ENCODE data around the gene LIPC.
A peak's percentile ranks its signal among the peaks of the same experiment; 100 is the strongest.

DNA sequence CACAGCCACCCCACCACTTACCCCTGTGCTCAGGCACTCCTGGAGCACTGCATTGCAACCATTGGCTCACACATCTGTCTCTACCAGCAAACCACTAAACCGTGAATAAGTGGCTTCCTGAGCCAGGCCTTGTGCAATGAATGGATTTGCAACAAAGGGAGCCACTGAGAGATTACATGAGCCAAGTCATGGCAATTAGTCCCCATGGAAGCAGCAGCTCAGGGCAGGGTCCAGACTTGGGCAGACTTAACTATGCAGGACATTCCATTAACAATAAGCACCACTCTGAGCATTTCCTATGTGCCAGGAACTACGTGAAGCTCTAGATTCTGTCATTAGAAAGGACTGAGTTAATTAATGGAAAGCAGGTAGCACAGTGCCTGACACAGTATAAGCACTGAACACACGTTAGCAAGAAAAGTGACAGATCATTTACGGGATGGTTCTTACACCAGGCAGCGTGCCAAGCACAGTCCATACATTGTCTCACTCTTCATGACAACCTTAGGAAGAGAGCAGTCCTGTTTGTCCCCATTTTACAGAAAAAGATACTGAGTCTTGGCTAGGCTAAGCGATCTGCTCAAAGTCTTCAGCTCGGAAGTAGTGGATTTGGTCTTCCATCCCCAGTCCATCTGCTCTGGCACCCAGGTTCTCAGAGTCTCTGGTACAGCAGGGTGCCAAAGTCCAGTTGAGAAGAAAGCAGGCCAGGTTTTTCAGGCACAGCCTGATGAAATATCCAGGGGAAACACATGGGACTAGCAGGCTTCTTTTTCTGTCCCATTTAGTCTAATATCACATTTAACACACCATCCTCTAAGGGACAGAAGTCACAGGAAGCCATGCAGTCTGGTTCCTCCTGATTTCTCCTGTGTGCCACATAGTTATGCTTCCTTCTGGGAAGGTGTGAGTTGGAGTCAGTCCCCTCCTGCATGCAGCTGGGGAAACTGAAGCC lies 44.1 kb downstream of the LIPC start:
- TF ChIP-seq, protein P1, sequence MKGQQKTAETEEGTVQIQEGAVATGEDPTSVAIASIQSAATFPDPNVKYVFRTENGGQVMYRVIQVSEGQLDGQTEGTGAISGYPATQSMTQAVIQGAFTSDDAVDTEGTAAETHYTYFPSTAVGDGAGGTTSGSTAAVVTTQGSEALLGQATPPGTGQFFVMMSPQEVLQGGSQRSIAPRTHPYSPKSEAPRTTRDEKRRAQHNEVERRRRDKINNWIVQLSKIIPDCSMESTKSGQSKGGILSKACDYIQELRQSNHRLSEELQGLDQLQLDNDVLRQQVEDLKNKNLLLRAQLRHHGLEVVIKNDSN (IDR thresholded peaks at IDR 0.05), result no peak
- TF ChIP-seq YY1 (IDR thresholded peaks at IDR 0.05; ENCODE audit: low read depth) (peak; percentile 72), RAD21 (IDR thresholded peaks at IDR 0.05; ENCODE audit: low read depth) (peak; percentile 37), TAF1 (IDR thresholded peaks at IDR 0.05; ENCODE audit: low read depth) (no peak), EP300 (IDR thresholded peaks at IDR 0.05; ENCODE audit: borderline replicate concordance) (peak; percentile 99)
- TF ChIP-seq, protein P2, sequence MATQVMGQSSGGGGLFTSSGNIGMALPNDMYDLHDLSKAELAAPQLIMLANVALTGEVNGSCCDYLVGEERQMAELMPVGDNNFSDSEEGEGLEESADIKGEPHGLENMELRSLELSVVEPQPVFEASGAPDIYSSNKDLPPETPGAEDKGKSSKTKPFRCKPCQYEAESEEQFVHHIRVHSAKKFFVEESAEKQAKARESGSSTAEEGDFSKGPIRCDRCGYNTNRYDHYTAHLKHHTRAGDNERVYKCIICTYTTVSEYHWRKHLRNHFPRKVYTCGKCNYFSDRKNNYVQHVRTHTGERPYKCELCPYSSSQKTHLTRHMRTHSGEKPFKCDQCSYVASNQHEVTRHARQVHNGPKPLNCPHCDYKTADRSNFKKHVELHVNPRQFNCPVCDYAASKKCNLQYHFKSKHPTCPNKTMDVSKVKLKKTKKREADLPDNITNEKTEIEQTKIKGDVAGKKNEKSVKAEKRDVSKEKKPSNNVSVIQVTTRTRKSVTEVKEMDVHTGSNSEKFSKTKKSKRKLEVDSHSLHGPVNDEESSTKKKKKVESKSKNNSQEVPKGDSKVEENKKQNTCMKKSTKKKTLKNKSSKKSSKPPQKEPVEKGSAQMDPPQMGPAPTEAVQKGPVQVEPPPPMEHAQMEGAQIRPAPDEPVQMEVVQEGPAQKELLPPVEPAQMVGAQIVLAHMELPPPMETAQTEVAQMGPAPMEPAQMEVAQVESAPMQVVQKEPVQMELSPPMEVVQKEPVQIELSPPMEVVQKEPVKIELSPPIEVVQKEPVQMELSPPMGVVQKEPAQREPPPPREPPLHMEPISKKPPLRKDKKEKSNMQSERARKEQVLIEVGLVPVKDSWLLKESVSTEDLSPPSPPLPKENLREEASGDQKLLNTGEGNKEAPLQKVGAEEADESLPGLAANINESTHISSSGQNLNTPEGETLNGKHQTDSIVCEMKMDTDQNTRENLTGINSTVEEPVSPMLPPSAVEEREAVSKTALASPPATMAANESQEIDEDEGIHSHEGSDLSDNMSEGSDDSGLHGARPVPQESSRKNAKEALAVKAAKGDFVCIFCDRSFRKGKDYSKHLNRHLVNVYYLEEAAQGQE (IDR thresholded peaks at IDR 0.05; ENCODE audit: low read depth), result no peak
